Activated CD4-positive, alpha-beta T cell treated with anti-CD3 and anti-CD28 coated beads, Interleukin-2, amount 50 U/mL, for 1 hour (primary cell): ENCODE data around the gene PDCD1LG2.
"Not testable (repeated sequence)": the region's sequence is repeated elsewhere in the genome, so short reads cannot be mapped to it uniquely, and the experiment has no call there.

Source experiments
- DNase-seq: peaks from one replicate; pipeline ENCODE4 v3.0.0-alpha.2; 2020

Gene PDCD1LG2

GRCh38 chr9:5494765-5495164 lies 15.6 kb upstream of the PDCD1LG2 start:
- DNase-seq = not testable (repeated sequence)

- DNase-seq = no peak
Measured at GRCh38 chr9:5499157-5499556, 11.2 kb upstream of the PDCD1LG2 start.

- DNase-seq = no peak
Measured at GRCh38 chr9:5499889-5500398, 10.4 kb upstream of the PDCD1LG2 start.

GRCh38 chr9:5500441-5501235 lies 9.7 kb upstream of the PDCD1LG2 start:
- no peak for DNase-seq

GRCh38 chr9:5502553-5502952 lies 7.8 kb upstream of the PDCD1LG2 start:
- DNase-seq = no peak

- DNase-seq = no peak
Measured at GRCh38 chr9:5509573-5509972, 758 bp upstream of the PDCD1LG2 start.

- no peak for DNase-seq
Measured at GRCh38 chr9:5510989-5511388, 658 bp downstream of the PDCD1LG2 start.

- DNase-seq = no peak
Measured at GRCh38 chr9:5511476-5511875, 1.1 kb downstream of the PDCD1LG2 start.

GRCh38 chr9:5511935-5512580 lies 1.7 kb downstream of the PDCD1LG2 start:
- DNase-seq = no peak

GRCh38 chr9:5512658-5513452 lies 2.5 kb downstream of the PDCD1LG2 start:
- DNase-seq = no peak

- no peak for DNase-seq
Measured at GRCh38 chr9:5513966-5514616, 3.8 kb downstream of the PDCD1LG2 start.

GRCh38 chr9:5514617-5515260 lies 4.4 kb downstream of the PDCD1LG2 start:
- DNase-seq = no peak

- no peak for DNase-seq
Measured at GRCh38 chr9:5515261-5515650, 4.9 kb downstream of the PDCD1LG2 start.

- no peak for DNase-seq
Measured at GRCh38 chr9:5516453-5517220, 6.3 kb downstream of the PDCD1LG2 start.

GRCh38 chr9:5518171-5518936 lies 8.0 kb downstream of the PDCD1LG2 start:
- DNase-seq = no peak

GRCh38 chr9:5518937-5519319 lies 8.6 kb downstream of the PDCD1LG2 start:
- DNase-seq = no peak

- DNase-seq = no peak
Measured at GRCh38 chr9:5524090-5524489, 13.8 kb downstream of the PDCD1LG2 start.

- no peak for DNase-seq
Measured at GRCh38 chr9:5529683-5530221, 19.4 kb downstream of the PDCD1LG2 start.

GRCh38 chr9:5531101-5531882 lies 21.0 kb downstream of the PDCD1LG2 start:
- no peak for DNase-seq

- no peak for DNase-seq
Measured at GRCh38 chr9:5532306-5532705, 22.0 kb downstream of the PDCD1LG2 start.
